RPMI8226 (cell line): ENCODE results near the gene RASAL3.
A peak's percentile ranks its signal among the peaks of the same experiment; 100 is the strongest.

Source experiments
- DNase-seq: peaks from one replicate; pipeline ENCODE4 v3.0.0-alpha.2; 2015

RASAL3 gene

DNA sequence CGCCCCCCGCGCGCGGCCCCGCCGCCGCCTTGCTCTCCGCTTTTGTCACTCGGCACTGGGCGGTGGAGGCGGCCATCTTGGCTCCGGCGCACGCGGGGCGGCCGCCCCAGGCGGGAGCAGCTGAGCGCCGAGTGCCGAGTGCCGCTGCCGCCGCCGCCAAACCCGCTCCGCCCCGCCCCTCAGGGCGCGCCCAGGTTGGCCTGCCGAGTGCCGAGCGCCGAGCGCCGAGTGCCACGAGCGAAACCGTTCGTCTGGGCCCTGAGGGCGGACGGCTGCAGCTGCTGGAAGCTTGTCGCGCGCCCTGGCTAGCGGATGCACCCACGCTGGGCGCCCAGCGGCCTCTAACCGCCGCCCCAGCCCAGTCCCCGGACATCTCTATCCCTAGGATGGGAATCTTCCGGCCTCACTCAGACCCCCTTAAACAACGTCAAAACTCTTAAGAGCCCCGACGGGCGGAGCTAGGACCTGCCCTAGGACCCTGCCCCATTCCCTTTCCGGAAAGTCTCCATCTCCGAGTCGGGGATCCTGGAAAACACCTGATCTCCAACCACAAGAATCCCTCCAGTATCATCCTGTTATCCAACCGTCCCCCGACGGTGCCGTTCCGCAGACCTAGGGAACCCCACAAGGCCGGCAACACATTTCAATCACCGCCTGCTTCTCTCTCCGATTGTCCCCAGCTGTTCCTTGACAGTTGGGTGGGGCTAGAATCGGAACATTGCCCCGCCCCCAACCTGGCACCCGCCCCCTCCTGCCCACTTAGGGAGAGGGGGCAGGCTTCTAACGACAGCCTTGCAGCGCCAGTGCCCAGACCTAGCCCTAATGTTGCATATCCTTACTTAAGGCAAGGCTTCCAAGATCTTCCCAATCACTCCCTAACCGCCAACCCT, 31.5 kb downstream of the RASAL3 start:
- DNase-seq: peak; percentile 95

DNA sequence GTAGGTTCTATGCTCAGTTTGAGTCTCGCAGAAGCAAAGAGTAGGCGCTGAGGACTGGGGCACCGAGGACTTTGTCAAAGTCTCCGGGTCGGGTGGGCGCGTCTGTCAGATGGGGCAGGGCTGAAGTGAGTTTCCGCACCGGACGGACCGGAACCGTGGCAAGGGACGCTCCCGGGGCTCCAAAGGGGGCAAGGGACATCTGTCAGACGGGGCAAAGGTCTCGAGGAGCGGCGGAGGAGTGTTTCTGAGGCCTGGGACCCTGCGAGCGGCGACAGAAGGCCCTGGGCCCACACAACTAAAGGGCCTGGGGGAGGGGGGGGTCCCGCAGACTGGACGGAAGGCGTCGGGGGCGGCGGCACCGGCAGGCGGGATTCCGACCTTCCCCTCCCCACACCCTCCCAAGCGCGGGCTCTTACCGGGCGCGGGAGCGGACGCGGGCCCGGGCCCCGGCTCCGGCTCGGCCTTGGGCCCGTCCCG, 32.3 kb downstream of the RASAL3 start:
- DNase-seq: no peak

DNA sequence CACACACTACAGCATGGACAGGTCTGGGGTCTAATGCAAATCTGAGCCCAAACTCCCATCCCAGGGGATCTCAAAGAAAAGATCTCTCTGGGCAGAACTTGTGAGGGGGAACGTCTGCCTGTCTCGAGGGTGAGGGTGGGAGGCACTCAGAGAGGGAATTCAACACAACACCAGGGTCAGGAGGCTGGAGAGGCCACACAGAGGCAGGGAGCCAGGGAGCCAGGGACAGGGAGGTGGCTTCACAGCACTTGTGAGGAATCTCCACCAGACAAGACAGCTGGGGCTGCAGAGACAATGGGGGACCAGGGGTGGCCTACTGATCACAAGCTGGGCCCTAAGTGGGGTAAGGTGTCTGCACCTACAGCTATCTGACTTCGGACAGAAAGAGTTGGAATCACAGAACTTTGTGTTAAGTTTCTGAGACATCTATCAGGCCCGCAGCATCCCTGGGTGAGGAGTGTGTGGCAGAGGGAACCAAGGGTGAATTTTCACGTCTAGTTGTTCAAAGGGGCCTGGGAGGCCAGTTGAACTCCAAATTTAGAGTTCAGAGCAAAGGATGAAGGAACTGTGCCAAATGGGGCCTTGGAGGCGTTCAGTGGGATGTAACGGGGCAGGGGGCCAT, 32.8 kb downstream of the RASAL3 start:
- DNase-seq: no peak

DNA sequence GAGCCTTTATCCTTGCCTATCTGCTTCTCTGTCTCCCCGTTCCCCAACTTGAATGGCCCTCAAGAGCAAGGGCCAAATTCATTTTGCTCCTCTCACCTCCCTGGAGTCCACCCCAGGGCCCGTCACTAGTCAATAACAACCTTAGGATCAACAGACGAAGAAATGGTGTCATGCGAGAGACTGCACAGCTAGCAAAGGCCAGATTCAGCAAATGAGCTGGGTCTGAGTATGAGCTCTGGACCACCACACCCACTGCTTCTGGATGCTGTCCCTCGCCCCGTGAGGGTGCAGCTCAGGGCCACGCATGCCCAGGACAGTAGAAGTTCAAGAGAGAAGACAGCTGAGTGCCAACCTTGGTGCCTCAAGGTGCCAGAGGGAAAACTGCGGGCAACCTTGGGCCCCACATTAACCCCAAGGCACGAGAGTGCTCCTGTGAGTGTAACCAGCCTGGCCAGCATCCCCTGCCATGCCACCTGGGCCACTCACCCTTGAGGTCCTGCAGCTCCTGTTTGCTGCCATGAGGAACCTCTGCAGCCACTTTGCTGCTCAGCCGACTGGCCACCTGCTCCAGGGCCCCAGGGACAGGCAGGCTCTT, 33.7 kb downstream of the RASAL3 start:
- DNase-seq: no peak

DNA sequence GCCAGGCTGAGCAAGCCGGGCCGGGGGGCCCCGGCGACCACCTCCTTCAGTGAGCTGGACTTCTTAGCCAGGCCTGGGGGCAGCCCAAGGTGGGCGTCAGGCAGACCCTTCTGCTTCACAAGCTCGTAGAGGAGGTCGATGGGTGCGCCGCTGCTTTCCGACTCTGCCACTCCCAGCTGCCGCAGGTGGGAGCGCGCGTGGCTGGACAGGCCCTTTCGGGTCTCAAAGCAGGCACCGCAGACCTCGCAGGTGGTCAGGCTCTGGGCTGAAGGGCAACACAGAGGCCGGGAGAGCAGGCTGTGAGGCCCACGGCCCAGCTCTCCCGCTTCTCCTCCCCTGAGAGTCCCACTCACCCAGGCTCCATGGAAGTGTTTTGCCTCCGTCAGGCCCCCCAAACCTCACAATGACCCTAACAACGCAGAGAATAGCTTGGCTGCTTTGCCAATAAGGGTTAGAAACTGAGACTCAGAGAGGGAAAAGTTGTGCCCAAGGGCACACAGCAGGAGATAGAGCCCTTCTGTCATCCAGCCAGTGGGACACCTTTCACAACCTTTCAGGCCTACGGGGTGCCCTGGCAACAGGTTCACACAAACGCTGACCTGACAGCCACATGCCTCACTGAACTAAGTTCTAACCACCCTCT, 34.4 kb downstream of the RASAL3 start:
- no peak for DNase-seq

DNA sequence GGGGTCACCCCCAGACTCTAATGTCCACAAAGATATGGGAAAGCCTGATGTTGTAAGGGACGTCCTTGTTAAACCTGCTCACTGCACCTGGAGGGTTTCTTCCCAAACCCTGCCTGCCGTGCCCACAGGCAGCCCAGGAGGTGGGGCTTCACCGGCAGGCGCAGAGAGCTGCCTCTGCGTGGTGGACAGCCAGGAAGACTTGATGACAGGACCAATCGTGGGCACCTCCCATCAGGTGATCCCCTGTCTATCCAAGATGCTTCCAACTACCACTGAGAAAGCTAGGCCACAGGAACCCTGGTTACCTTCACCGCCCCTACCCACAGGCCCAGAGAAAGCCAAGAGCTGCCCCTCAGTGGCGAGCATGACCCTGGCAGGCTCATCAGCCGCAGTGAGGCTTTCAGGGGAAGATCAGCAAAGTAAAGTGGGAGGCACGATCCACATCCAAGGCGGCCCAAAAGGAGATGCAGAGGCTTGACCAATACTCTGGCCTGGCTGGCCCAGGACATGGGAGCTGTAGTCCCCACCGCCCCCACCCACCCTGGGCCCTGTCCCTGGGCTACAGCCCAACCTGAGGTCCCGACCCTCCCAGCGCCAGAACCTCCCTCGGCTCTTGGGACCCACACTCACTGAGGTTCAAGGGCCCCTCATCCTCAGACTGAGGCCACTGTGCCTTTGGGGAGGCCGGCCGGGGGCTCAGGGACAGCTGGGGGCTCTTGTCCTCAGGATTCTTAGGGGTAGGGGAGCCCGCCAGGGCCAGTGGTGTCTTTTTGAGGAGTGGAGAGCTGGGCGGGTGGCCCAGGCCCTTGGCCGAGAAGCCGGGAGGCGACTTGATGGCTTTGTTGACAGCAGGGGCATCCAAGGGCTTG, 35.2 kb downstream of the RASAL3 start:
- no peak for DNase-seq

DNA sequence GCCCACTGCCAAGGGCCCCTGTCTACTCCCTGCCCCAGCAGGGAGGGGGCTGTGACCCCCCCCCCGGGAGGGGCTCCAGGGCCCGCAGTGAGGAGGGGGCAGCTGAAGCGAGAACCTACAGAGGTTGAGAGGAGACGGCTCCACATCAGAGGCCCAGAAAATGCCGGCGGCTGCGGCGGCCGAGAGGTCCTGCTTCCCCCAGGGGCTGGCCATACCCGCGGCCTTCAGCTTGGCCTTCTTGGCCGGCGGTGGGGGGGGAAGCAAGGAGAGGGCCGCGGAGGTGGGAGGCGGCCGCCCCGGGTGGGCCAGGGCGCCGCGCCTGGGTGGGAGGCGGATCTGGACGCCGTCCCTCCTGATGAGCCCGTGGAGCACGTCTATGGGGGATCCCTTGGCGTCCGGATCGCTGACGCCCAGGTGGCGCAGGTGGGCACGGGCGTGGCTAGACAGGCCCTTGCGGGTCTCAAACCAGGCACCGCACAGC, 36.3 kb downstream of the RASAL3 start:
- no peak for DNase-seq

DNA sequence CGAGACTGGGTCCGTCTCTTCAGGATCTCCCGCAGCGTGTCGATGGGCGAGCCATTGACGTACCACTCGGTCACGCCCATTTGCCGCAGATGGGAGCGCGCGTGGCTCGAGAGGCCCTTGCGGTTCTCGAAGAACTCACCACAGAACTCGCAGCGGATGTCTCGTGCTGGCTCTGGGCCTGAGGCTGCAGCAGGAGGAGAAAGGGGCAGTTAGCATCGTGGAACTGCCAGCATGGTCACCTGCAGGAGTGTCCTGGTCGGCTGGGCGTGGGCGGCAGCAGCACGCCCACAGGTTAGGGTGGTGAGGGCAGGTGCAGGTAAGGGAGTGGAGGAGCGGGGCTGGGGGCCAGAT, 37.0 kb downstream of the RASAL3 start:
- no peak for DNase-seq

DNA sequence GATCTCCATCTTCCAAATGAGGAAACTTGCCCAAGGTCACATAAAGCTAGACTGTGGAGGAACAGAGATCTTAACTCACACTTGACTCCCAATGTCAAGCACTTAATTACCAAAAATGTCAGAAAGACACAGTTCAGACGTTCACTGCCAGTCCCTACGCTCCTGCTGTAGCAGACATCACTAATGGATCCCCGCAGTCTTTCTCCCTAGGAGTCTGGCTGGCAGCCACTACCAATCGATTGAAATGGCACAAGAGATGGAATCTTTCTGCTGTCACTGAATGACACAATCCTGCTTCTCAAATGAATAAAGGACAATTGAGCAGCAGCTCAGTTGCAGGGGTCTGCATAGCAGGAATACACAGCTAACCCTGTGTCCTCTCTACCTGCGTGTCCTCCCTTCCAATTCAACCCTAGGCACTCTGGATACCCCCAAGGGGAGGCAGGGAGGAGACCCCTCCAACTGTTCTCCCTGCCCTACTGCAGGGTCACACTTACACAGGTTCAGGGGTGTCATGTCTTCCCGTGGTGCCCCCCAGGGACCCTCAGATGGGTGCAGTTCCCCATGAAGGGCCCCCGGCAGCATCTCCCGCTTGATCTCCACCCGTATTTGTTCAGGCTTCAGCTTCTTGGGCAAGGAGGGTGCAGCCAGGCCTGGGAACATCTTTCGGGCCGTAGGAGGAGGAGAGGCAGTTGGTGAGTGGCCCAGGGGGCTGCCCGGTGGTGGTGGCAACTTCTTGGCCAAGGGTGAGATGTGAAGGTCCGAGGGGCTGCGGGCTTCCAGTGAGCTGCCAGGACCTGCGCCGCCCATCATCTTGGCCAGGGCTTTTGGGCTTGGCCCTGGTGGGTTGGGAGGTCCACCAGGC, 37.6 kb downstream of the RASAL3 start:
- DNase-seq: no peak

DNA sequence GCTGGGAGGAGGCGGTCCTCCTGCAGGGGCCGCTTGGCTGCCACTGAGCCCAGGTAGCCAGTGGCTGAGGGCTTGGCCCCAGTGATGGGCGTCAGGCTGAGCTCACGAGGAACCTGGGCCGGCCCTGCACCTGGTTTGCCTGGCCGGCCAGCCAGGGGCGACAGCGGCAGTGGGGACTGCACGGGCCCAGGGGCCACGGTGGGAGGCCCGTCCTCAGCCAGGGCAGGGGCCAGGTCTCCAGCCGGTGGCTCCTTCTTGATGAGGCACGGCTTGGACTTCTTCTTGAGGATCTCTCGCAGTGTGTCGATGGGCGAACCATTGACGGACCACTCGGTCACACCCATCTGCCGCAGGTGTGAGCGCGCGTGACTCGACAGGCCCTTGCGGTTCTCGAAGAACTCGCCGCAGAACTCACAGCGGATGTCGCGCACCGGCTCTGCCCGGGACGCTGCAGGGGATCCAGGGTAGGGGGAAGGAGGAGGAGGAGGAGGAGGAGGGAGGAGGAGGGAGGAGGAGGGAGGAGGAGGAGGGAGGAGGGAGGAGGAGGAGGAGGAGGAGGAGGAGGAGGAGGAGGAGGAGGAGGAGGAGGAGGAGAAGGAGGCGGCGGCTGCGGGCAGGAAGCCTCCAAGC, 38.9 kb downstream of the RASAL3 start:
- no peak for DNase-seq

DNA sequence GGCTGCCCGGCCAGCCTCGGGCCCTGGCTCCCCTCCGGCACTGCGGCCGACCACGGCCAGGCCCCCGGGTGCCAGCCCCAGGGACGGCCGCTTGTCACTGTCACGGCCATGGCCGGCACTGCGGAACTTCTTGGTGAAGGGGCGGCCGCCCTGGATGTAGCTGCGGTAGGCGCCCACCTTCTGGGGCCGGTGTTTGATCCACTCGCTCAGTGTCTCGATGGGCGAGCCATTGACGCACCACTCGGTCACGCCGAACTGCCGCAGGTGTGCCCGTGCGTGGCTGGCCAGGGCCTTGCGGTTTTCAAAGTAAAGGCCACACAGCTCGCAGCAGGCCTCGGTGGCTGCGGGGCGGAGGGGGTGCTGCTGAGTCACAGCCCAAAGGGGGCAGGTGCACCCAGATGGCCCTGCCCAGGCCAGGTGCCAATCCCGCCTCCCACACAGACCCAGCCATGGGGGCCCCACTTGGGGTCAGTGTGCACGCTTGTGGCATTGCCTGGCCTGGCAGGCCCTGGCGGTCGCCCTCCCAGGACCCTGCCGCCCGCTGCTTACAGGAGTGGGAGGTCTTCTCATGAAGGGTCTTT, 39.6 kb downstream of the RASAL3 start:
- no peak for DNase-seq

DNA sequence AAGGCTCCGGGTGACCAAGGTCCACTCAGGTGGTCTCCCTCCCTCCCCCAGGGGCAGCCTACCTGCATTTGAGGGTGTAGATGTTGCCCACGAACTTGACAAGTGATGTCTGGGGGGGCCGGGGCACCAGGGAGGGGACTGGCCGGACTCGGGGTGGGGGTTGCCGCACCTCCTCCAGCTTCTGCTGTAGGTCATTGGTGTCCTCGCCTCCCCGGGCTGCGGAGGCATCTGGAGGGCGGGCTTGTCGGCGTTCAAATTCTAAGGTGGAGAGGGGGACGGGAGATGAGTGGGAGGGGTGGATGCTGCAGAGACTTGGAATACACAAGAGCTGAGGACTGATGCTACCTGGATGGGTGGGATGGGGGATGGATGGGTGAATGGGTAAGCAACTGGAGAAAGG, 40.2 kb downstream of the RASAL3 start:
- no peak for DNase-seq

DNA sequence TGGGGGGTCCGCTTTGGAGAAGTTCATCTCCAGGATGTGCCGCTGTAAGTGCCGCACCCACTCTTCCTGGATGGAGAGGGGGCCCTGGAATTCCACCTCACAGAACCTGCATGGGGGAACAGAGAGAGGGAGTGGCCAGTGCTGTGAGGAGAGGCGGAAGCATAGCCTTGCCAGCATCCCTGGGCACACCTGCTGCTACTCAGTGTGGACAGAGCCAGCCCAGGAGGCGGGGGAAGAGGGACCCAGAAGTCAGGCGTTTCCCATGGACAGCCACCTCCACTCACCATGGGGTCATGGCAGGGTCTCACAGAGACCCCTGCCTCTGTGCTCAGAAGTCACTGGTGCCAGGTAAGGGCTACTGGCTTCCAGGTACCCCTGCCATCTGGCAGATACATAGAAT, 41.2 kb downstream of the RASAL3 start:
- DNase-seq: no peak

DNA sequence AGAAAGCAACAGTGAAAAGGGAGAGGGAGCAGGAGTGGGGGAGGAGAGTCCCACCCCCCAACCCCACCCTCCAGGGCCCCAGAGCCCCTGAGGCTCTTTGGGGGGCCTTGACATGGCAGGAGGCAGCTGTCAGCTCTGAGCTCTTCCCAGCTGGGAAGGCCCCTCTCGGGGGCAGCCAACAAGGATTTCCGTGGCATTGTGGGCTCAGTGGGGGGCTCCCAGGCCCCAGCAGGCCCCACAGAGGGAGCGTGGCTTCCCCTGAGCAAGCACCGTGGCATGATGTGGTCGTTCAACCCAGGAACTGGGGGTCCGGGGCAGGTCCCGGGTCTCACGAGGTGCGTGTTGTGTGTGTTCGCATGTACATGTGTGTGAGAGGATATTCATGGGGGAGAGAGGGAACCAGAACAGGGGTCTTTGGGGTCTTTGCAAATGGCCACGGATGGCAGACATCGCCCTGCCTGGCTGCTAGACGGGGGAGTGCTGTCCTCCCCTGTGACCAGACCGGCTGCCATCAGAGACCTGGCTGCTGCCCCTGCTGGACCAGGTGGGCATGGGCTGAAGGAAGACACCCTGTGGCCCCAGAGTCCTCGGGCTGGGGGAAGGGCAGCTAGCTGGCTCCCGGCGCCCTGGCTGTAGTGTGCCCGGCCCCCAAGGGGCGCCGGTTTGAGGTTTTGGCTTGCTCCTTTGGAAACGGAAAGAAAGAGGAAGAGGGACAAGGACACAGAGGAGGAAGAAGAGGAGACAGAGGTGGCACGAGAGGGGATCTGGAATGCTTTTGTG, 41.9 kb downstream of the RASAL3 start:
- DNase-seq: no peak

DNA sequence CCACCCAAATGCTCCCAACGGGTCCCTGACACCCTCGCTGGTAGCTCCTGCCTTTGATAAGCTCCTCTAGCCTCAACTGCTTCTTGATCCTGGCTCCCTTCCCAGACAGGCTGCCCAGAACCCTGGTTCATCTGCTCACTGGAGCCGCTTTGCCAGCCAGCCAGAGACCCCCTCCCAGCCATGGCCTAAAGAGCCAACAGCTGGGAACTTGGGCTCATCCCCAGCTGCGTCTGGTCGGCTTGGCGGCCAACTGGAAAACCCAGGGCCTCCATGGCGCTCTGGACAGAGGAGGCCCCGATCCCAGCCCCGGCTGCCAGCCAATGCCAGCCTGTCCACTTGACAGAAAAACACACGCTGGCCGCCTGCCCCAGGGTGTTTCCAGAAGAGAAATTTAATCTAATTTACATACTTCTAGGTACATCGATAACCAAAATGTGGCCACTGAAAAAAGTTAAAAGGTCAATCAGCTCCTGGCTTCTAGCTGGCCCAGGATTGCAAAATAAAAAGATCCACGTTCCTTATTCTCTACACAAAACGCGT, 42.6 kb downstream of the RASAL3 start:
- no peak for DNase-seq

DNA sequence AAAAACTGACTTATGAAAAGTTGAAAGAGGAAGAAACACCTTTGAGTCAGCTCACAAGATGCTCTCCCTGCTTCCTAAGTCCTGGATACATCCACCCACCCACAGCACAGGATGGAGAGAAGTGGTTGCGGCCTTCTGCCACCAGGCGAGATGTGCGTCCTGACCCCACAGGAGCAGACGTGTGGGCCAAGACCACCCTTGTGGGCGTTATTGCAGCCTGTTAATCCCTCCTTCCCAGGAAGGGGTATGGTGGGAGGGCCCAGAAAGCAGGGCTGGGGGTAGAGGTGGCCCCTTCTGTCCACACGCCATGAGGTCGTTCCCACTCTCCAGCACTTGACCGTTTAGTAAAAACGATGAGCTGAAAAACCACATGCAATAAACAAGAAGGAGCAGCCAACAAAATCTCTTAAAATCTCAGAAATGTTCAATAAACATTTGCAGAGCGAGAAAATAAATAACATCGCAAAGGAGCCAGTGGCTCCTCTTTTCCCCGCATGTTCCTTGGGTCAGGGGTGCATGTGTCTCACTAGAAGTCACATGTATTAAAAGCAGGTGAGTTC, 43.1 kb downstream of the RASAL3 start:
- no peak for DNase-seq

DNA sequence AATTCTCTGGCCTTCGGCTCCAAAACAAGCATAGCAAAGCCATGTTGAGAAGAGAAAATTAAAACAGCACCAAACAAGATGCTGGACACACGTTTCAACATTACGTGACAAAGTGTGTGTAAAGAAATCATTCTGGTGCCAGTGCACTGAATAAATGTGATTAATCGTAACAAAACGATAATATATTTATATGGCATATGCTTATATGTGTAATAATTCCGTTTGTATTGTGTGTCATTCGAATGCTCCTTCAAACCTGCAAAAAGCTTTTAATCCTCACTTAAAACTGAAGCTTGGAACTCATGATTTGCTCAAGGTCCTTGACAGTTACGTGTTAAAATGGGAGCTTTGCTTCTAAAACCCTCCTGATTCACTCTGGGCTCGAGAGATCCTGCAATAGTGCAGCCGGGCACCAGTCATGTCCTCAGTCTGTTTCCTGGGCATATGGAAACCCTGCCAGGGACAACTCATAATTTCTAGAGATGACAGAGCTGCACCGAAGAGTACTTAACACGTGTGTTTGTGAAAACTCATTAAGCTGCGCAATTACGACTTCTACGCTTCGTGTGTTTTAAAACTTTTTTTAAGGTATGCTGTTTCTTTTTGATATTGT, 44.8 kb downstream of the RASAL3 start:
- no peak for DNase-seq

DNA sequence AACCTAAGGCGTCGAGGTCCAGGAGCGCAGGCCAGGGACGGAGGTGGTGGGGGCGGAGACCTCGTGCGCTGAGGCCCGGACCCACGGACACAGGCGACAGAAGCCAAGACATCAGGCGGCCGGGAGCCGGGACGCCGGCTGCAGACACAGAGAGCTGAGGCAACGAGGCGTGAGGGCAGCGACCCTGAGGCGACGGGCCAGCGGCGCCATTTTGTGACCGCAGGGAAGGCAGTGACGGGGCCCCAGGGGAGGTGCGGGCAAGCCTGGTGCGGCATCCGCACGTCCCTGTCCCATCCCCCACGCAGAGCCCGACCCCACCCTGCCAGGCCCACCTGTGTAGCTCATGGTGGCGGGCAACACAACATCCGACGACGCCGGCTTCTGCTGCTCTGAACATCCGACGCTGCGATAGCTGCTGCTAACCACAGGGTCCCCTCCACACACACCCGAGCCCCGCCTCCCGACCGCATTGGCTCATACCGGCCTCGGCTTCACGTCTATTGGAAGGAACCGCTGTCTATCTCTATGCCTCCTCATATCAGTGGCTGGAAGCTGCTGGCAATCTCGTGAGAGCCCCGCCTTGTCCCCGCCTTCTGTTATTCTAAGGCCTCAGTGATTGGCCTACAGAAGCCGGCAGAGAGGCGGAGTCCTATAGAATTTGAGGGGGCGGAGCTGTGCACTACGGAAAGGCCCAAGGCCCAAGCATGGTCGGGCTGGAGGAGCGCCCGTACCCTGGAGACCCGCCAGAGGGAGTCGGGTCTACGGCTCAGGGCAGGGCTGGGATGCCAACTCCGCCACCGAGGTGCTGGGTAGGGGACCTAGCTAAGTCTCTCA, 45.5 kb downstream of the RASAL3 start, which contains the start of gene AKAP8L:
AKAP8L (minus strand) TSS at position 410 of the 834 bp plus-strand sequence; CDS start at position 345, 65 bp downstream.
- peak; percentile 99 for DNase-seq
